Endothelial cell (in vitro differentiated cells): ENCODE measurements around the gene REXO1. TPM values are rescaled to one million over a fixed set of nuclear protein-coding genes. Genes with fewer than 3 reads are reported as not detected.

Experiments used
- DNase-seq: peaks from one replicate; pipeline ENCODE4 v3.0.0; 2021; ENCODE audit warnings: low spot score
- H3K27ac Mint-ChIP-seq: one replicate; pipeline ENCODE4 v1.8.0; 2021; ENCODE audit warnings: mixed read lengths, inconsistent platforms; ENCODE audit not compliant: unreplicated experiment
- H3K27me3 Mint-ChIP-seq: one replicate; pipeline ENCODE4 v1.8.0; 2021; ENCODE audit warnings: mild to moderate bottlenecking, moderate library complexity, mixed read lengths, inconsistent platforms; ENCODE audit not compliant: unreplicated experiment
- H3K36me3 Mint-ChIP-seq: one replicate; pipeline ENCODE4 v1.8.0; 2021; ENCODE audit warnings: mild to moderate bottlenecking, low read depth, mixed read lengths, inconsistent platforms; ENCODE audit not compliant: unreplicated experiment
- H3K4me1 Mint-ChIP-seq: one replicate; pipeline ENCODE4 v1.8.0; 2021; ENCODE audit warnings: mild to moderate bottlenecking, mixed read lengths, inconsistent platforms; ENCODE audit not compliant: unreplicated experiment
- H3K4me3 Mint-ChIP-seq: one replicate; pipeline ENCODE4 v1.8.0; 2021; ENCODE audit warnings: mild to moderate bottlenecking, mixed read lengths, inconsistent platforms; ENCODE audit not compliant: unreplicated experiment
- H3K9me3 Mint-ChIP-seq: one replicate; pipeline ENCODE4 v1.8.0; 2021; ENCODE audit warnings: mixed read lengths, inconsistent platforms; ENCODE audit not compliant: unreplicated experiment
- total RNA-seq: library from RNA; stranded (reverse); fragmentation: NEBNext Ultra II Directional; extraction: Animal tissue kit (Norgen Biotek cat#: 25700); gene quantifications from one replicate; pipeline ENCODE4 v1.2.1, GENCODE V29; 2021; ENCODE audit not compliant: unreplicated experiment
- TF ChIP-seq, protein P1 (sequence below): fragments of 200-600 bp; sonication (generic); IDR thresholded peaks from one replicate; pipeline ENCODE4 v1.5.0; 2021; ENCODE audit warnings: antibody characterized with exemption; ENCODE audit not compliant: unreplicated experiment

The REXO1 gene
- total RNA-seq, 1 donor from 2014 or later, result 48.1 TPM

DNA sequence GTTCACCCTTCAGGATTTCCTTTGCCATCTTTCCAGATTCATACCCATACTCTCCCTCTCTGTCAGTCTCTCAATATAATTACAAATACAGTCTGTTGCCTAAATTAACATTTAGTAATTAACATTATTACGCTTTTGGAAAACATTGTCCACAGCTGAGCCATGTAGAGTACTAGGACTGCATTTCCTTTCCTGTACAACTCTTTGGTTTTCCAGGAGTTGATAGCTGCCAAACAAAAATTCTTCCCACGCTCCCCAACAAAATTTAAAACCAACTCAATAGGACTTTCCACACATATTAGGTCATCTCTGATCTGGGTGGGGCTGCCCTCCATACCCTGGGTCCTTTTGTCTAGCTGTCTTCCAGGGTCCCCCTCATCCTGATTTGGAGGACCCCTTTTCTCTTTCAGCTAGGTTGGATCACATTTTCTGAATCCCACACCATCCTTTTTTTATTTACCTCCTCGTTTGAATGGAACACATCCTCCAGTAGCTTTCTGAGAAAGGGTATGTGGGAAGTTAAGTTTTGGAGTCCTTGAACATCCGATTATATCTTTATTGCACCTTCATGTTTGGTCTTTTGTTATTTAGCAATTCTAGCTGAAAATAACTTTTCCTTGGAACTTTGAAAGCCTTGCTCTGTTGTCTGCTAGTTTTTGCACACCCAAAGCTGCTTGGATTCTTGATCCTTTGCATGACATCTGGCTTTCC, 77.3 kb downstream of the REXO1 start:
- peaks cover 8% of the 10 kb centered on the region for H3K36me3 Mint-ChIP-seq
- H3K27ac Mint-ChIP-seq, result no peak overlapping the region
- peaks cover 13% of the 10 kb centered on the region for H3K27me3 Mint-ChIP-seq
- DNase-seq, result no peak
- TF ChIP-seq, protein P1, sequence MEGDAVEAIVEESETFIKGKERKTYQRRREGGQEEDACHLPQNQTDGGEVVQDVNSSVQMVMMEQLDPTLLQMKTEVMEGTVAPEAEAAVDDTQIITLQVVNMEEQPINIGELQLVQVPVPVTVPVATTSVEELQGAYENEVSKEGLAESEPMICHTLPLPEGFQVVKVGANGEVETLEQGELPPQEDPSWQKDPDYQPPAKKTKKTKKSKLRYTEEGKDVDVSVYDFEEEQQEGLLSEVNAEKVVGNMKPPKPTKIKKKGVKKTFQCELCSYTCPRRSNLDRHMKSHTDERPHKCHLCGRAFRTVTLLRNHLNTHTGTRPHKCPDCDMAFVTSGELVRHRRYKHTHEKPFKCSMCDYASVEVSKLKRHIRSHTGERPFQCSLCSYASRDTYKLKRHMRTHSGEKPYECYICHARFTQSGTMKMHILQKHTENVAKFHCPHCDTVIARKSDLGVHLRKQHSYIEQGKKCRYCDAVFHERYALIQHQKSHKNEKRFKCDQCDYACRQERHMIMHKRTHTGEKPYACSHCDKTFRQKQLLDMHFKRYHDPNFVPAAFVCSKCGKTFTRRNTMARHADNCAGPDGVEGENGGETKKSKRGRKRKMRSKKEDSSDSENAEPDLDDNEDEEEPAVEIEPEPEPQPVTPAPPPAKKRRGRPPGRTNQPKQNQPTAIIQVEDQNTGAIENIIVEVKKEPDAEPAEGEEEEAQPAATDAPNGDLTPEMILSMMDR, result no peak
- no peaks in the 10 kb centered on the region for H3K9me3 Mint-ChIP-seq
- H3K4me3 Mint-ChIP-seq, result no peak overlapping the region
- H3K4me1 Mint-ChIP-seq, result no peaks in the 10 kb centered on the region

DNA sequence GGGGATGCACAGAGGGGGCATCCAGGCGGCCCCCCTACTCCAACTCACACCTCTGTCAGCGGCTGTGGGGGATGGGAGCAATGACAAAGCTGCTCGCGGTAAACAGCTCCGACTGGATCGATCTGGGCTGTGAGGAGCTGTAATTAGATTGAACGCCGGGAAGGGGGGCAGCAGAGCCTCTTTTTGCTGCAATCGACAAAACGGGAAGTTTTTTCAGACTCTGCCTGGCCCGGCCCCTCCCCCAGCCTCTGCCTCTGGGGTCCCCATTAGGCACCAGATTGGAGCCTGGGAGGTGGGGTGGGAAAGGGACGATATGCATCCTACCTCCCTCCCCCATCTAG, 78.7 kb downstream of the REXO1 start:
- no peak for DNase-seq
- H3K4me3 Mint-ChIP-seq, result no peak overlapping the region
- TF ChIP-seq, protein P1, result no peak
- H3K9me3 Mint-ChIP-seq, result no peaks in the 10 kb centered on the region
- H3K36me3 Mint-ChIP-seq, result peaks cover 8% of the 10 kb centered on the region
- H3K27ac Mint-ChIP-seq, result no peak overlapping the region
- H3K27me3 Mint-ChIP-seq, result peaks cover 18% of the 10 kb centered on the region
- no peaks in the 10 kb centered on the region for H3K4me1 Mint-ChIP-seq

DNA sequence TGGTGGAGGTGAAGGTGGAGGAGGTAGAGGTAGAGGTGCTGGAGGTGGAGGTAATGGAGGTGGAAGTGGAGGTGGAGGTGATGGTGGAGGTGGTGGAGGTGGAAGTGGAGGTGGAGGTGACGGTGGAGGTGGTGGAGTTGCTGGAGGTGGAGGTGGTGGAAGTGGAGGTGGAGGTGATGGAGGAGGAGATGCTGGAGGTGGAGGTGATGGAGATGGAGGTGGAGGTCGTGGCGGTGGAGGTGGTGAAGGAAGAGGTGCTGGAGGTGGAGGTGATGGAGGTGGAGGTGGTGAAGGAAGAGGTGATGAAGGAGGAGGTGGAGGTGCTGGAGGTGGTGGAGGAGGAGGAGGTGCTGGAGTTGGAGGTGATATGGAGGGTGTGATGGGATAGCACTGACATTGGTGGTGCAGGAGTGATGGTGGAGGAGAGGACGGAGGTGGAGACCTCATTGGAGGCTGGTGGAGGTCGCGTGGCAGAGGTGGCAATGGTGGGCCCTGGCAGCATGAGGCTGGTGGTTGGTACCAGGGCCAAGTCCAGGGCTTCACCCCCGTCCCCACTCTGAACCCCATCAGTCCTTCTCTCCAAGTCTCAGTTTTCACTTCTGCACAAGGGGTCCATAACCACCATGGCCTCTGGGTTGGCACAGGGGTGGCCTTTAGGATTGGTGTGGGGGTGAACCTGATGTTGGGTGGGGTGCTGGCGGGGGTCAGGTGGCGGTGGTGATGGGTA, 79.2 kb downstream of the REXO1 start:
- Mint-ChIP-seq H3K4me3 (no peak overlapping the region), H3K9me3 (no peaks in the 10 kb centered on the region), H3K27me3 (peaks cover 14% of the 10 kb centered on the region), H3K4me1 (no peaks in the 10 kb centered on the region), H3K27ac (no peak overlapping the region), H3K36me3 (peaks cover 8% of the 10 kb centered on the region)
- no peak for DNase-seq
- TF ChIP-seq, protein P1, result no peak

DNA sequence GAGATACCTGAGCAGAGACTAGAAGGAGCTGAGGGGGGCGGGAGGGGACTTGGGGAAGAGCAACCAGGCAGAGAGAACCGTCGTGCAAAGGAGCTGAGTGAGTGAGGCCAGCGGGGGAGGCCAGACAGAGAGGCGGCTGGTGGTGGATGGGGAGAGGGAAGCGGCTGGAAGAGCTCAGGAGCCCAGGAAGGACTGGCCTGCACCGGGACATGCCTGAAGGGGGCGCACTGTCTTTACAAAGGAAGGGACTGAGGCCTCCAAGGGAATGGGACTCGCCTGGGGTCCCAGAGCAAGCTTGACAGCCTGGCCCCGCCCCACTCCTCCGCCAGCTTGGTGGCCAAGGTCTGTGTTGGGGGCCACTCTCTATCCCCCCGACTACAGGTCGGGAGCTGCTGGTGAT, 80.0 kb downstream of the REXO1 start:
- peak; percentile 39 for DNase-seq
- TF ChIP-seq, protein P1, result no peak
- no peaks in the 10 kb centered on the region for H3K9me3 Mint-ChIP-seq
- H3K27ac Mint-ChIP-seq, result no peak overlapping the region
- peaks cover 8% of the 10 kb centered on the region for H3K36me3 Mint-ChIP-seq
- peaks cover 18% of the 10 kb centered on the region for H3K27me3 Mint-ChIP-seq
- no peaks in the 10 kb centered on the region for H3K4me1 Mint-ChIP-seq
- no peak overlapping the region for H3K4me3 Mint-ChIP-seq

DNA sequence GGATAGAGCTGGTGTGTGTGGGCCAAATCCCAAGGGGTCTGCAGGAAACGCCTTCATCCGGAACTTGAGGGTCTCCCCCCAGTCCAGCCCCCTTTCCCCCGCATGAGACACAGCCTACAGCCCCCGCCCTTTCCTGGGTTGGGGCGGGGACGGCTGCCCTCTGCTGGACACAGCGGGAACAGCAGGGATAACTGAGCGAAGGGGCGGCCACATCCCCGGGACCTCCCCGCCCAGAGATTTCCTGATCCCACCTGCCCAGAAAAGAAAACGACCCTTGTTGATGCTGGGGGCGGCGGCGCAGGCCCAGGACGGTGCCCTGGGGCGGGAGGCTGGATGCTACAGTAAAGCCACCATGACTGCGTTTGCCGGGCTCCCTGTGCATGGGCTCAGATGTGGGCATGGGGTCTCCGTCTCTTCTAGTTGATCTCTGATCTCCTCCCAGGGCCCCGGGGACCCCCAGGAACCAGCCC, 80.8 kb downstream of the REXO1 start:
- peak; percentile 75 for DNase-seq
- H3K4me1 Mint-ChIP-seq, result no peaks in the 10 kb centered on the region
- H3K4me3 Mint-ChIP-seq, result no peak overlapping the region
- H3K27me3 Mint-ChIP-seq, result peaks cover 17% of the 10 kb centered on the region
- TF ChIP-seq, protein P1, result peak; percentile 94
- no peaks in the 10 kb centered on the region for H3K9me3 Mint-ChIP-seq
- H3K27ac Mint-ChIP-seq, result no peak overlapping the region
- peaks cover 8% of the 10 kb centered on the region for H3K36me3 Mint-ChIP-seq
